Urinary bladder (tissue), 4 donors: ENCODE measurements around the gene SMIM33. TPM values are rescaled to one million over a fixed set of nuclear protein-coding genes. Genes with fewer than 3 reads are reported as not detected.
"Not testable (repeated sequence)": the region's sequence is repeated elsewhere in the genome, so short reads cannot be mapped to it uniquely, and the experiment has no call there.

Source experiments
- DNase-seq: peaks from one replicate; pipeline ENCODE4 v3.0.0-alpha.2; 2015; ENCODE audit errors: extremely low spot score
- H3K27ac ChIP-seq: one replicate; pipeline ENCODE4 v1.5.1; 2013; ENCODE audit warnings: low read depth, mild to moderate bottlenecking, moderate library complexity
- H3K36me3 ChIP-seq: one replicate; pipeline ENCODE4 v1.6.1; 2013; ENCODE audit warnings: mild to moderate bottlenecking, moderate library complexity; ENCODE audit not compliant: insufficient read depth
- H3K4me1 ChIP-seq: one replicate; pipeline ENCODE4 v1.6.1; 2013; ENCODE audit warnings: mild to moderate bottlenecking, moderate library complexity; ENCODE audit not compliant: insufficient read depth
- H3K4me3 ChIP-seq: one replicate; pipeline ENCODE4 v1.5.1; 2013; ENCODE audit warnings: low read depth, low read length
- WGBS: extraction: QIAGEN DNeasy Blood & Tissue Kit; methylation state at CpG from one replicate; pipeline ENCODE4 v1.1.7; 2013; 5-methylcytosine and 5-hydroxymethylcytosine counted together
- polyA plus RNA-seq: library from polyadenylated mRNA; stranded (reverse); fragments of 200-250 nt; gene quantifications from one replicate; pipeline ENCODE4 v1.2.3, GENCODE V29; 2013
- total RNA-seq: library from RNA; depleted of rRNA; stranded (reverse); fragments of >200 nt; gene quantifications from one replicate; pipeline ENCODE4 v1.2.3, GENCODE V29; 2014
- donor health status: healthy with polysubstance abuse.
- donor health status: healthy.

The SMIM33 gene
- total and polyA plus RNA-seq, 2 donors, result not detected

DNA sequence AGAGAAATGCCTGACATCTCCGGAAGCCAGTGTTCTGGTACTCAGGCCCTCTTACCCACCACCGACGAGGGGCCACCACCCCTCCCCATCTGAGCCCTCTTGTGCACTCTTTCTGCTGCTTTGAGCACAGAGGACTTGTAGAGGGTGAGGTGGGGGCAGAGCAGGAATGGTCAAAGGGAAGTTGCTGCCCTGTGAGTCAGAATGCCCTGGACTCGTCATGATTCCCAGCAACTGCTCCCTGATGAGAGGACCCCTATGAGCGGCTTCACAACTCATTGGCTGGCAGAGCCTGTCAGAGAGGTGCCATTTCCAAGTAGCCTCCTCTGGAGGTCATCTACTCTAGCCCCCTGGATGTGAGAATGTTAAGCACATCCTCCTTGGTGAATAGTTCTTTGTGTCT is 9.1 kb upstream of the SMIM33 start:
- Histone ChIP-seq H3K36me3 (no peaks in the 10 kb centered on the region), H3K4me3 (peak overlapping the region; percentile 7), H3K4me1 (no peaks in the 10 kb centered on the region), H3K27ac (no peak overlapping the region)
- DNase-seq, result no peak
- 79% methylated on average over 5 of the region's 5 CpGs for WGBS

DNA sequence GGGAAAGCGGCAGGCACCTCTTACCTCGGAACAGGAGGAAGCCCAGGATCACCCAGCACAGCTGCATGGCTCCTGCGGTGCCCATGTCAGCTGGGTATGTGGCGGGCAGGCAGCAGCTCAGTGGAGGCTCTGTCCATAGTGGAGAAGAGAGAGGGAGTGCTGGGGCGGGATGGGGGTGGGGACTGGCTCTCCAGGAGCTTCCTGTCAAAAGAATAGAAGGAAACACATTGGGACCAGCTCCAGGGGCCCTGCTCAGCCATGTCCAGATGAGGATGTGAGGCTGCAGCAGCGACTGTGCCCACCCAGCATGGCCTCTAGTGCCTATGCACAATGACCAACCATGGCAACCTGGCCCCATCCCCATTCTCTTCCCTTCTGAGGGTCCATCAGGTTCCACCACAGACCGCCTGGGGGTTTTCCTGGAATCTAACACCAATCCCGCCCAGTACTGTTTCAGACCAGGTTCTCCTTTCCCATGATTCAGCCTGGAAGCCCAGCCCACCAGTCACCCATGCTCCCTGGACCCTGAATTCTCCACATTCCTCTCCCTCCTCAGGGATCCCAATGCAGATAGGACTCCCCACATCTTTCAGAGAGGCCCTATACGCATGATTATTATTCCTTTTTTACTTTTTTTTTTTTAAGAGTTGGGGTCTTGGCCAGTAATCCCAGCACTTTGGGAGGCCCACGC is 8.1 kb upstream of the SMIM33 start, which contains the start of gene ECSCR:
ECSCR (minus strand) TSS at position 158 of the 691 bp plus-strand sequence; CDS start at position 85, 73 bp downstream.
- 82% methylated on average over 10 of the region's 10 CpGs for WGBS
- H3K27ac ChIP-seq, result no peak within 1 kb of the TSS
- no peak for DNase-seq
- H3K4me3 ChIP-seq, result peak within 1 kb of the TSS; percentile 7
- no peaks in the 10 kb centered on the region for H3K4me1 ChIP-seq
- no peaks in the 10 kb centered on the region for H3K36me3 ChIP-seq

GRCh38 chr5:139468421-139468931 is 2.3 kb upstream of the SMIM33 start:
- H3K27ac ChIP-seq, result no peak overlapping the region
- H3K4me1 ChIP-seq, result no peaks in the 10 kb centered on the region
- 86% methylated on average over 8 of the region's 8 CpGs for WGBS
- H3K36me3 ChIP-seq, result no peaks in the 10 kb centered on the region
- H3K4me3 ChIP-seq, result no peak overlapping the region
- DNase-seq, result no peak

DNA sequence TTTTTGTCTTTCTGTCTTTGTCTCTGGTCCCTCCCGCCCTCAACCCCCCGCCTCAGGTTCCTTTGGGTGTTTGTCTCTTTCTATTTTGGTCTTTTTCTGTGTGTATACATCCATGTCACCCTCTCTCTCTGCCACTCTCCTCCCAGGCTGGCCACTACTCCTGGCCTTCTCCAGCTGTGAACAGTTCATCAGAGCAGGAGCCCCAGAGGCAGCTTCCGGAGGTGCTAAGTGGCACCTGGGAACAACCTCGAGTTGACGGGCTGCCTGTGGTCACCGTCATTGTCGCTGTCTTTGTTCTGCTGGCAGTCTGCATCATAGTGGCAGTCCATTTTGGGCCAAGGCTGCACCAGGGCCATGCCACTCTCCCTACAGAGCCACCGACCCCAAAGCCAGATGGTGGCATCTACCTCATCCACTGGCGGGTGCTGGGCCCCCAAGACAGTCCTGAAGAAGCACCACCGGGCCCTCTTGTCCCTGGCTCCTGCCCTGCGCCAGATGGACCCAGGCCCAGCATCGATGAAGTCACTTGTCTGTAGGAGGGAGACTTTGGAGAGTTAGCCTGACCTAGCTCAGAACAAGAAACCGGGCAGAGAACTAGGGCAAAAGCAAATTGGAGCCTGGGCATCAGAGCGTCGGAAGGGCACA is 1.7 kb downstream of the SMIM33 start:
- H3K4me3 ChIP-seq, result no peak overlapping the region
- 80% methylated on average over 15 of the region's 15 CpGs for WGBS
- no peaks in the 10 kb centered on the region for H3K36me3 ChIP-seq
- DNase-seq, result no peak
- no peak overlapping the region for H3K27ac ChIP-seq
- no peaks in the 10 kb centered on the region for H3K4me1 ChIP-seq

DNA sequence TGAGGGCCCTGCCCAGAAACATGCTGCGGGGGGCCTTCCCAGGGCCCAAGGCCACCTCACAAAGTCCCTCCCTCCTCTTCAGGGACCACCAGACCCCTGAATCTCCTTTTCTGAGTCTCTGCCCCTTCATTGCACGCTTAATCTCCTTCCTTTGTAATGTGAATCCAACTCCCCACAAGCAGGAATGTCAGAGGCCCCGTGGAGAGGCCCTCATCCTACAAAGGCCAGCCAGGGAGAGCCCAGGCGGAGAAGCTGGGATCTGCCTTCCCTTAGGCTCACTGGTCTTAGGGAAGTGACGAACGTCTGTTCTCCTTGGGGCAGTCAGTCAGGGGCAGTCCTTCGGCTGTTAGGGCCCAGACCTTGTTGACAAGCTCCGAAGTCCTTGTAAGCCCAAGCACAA is 2.3 kb downstream of the SMIM33 start:
- Histone ChIP-seq H3K4me3 (no peak overlapping the region), H3K36me3 (no peaks in the 10 kb centered on the region), H3K27ac (no peak overlapping the region), H3K4me1 (no peaks in the 10 kb centered on the region)
- DNase-seq, result no peak
- 69% methylated on average over 8 of the region's 8 CpGs for whole genome bisulfite sequencing

- Histone ChIP-seq H3K4me3 (no peak overlapping the region), H3K4me1 (no peaks in the 10 kb centered on the region), H3K36me3 (no peaks in the 10 kb centered on the region), H3K27ac (no peak overlapping the region)
- 77% methylated on average over 2 of the region's 2 CpGs for WGBS
- no peak for DNase-seq
Observed at GRCh38 chr5:139473565-139473964, 2.8 kb downstream of the SMIM33 start.

DNA sequence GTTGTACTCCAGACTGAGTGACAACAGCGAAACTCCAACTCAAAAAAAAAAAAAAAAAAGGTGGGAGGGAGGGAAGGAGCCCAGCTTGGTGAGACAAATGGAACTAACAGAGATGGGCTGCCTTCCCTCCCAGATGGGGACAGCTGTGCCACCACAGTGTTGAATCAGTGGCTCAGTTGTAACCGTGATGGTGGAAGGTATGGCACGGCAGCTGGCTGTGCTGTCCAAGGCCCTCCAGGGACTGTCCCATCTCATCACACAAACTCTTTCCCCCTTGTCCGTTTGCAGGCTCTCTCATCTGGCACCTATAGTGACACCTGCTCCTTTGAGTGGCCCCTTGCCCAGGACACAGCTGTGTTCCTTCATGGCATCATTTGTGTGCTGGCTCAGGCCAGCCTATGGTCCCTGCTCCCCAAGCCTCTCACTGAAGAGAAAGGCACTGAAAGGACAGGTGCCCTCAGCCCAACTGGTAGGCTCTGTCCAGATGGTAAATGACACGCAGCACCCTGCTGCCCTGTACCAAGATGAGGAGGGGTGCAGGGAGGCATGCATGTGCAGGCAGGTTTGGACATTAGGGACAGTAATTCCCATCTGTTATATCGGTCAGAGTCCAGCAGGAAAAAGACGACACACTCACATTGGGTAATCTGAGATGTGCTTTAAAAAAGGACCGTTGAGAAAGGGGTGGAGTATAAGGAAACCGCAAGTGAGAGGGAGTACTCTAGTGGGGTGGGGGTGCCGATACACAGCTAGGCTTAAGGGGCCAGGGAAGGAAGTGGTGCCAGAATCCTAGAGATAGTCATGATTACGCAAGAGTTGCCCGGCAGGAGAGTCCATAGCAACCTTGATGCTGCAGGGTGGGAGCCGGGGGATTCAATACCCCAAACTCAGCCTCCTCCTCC is 4.3 kb downstream of the SMIM33 start:
- Histone ChIP-seq H3K27ac (no peak overlapping the region), H3K4me3 (no peak overlapping the region), H3K36me3 (no peaks in the 10 kb centered on the region), H3K4me1 (no peaks in the 10 kb centered on the region)
- DNase-seq, result no peak
- WGBS, result 50% methylated on average over 13 of the region's 13 CpGs

- DNase-seq, result no peak
- Histone ChIP-seq H3K4me3 (no peak overlapping the region), H3K27ac (no peak overlapping the region), H3K4me1 (no peaks in the 10 kb centered on the region), H3K36me3 (no peaks in the 10 kb centered on the region)
- WGBS, result 88% methylated on average over 13 of the region's 13 CpGs
Observed at GRCh38 chr5:139475865-139476617, 5.2 kb downstream of the SMIM33 start.

DNA sequence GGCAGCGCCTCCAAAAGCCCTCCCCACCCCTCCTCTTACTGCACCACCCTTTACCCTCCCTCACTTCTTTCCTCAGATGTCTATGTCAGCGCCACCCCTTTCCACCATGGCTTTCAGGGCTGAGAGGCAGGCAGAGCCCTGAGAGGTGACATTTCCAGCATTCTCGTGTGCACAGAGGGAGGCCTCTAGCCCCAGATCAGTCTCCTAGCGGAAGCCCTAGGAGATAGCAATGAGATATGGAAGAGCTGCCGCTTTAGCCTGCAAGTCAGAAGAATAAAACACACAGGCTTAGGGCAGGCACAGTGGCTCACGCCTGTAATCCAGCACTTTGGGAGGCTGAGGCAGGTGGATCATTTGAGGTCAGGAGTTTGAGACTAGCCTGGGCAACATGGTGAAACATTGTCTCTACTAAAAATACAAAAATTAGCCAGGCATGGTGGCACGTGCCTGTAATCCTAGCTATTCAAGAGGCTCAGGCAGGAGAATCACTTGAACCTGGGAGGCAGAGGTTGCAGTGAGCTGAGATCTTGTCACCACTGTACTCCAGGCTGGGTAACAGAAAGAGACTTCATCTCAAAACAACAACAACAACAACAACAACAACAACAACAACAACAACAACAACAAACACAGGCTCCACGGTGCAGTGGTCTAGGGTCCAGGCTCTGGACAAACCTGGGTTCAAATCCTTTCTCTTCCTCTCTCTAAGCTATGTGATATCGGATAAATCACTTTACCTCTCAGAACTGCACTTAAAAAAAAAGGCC is 8.0 kb downstream of the SMIM33 start:
- H3K27ac ChIP-seq, DNase-seq, H3K4me1 ChIP-seq, H3K4me3 ChIP-seq, H3K36me3 ChIP-seq: not testable (repeated sequence)
- WGBS, result 84% methylated on average over 9 of the region's 9 CpGs

DNA sequence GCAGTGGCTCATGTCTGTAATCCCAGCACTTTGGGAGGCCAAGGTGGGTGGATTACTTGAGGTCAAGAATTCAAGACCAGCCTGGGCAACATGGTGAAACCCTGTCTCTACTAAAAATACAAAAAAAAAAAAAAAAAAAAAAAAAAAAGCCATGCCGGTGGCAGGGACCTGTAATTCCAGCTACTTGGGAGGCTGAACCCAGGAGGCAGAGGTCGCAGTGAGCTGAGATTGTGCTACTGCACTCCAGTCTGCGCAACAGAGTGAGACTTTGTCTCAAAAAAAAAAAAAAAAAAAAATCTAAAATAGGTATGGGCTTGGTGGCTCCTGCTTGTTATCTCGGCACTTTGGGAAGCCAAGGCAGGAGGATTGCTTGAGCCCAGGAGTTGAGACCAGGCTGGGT is 8.9 kb downstream of the SMIM33 start:
- not testable (repeated sequence) for H3K36me3 ChIP-seq, DNase-seq, H3K4me3 ChIP-seq, H3K27ac ChIP-seq, H3K4me1 ChIP-seq
- WGBS, result 88% methylated on average over 4 of the region's 4 CpGs

DNA sequence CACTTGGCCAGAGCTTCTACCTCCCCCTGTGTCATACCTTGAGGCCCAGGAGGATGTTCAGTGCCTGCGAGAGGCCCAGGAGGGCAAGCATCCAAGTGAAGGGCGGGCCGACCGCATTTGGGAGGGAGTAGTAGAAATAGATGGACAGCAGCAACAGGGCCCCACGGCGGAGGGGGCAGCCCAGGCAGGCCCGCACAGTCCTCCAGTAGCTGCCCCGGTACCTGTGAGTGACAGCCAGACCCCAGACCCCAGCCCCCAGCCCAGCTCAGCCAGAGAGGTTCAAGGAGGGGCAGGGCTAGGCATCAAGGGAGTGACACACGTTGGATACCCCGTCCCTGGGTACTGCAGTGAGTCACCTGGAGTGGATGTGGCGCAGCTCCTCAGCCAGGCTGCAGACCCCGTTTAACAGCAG is 10.3 kb downstream of the SMIM33 start:
- DNase-seq, result peak; percentile 52
- Histone ChIP-seq H3K4me3 (peak overlapping the region; percentile 41), H3K4me1 (no peaks in the 10 kb centered on the region), H3K36me3 (no peaks in the 10 kb centered on the region), H3K27ac (peak overlapping the region; percentile 95)
- 43% methylated on average over 12 of the region's 12 CpGs for WGBS

DNA sequence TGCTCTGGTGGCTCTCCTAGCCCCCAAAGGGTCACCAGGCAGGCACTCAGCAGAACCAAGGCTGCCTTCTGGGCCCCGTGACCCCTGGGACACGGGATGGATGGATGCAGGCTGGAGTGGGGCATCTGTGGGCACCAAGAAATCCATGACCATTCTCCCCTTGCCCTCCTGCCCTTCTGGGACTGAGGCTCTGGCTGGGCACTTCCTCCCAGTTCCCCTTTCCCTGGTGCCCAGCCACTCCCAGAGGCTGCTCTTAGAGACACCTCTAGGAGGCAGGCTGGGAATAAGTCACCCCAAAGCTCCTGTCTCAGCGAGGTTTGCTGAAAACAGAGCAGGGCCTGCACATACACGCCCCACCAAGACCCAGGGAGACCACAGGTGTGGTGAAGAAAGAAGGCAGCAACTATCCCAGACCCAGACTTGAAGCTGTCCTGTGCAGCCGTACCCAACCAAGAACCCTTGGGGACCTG is 10.8 kb downstream of the SMIM33 start:
- WGBS, result 51% methylated on average over 5 of the region's 5 CpGs
- no peaks in the 10 kb centered on the region for H3K36me3 ChIP-seq
- H3K4me3 ChIP-seq, result peak overlapping the region; percentile 41
- H3K27ac ChIP-seq, result peak overlapping the region; percentile 95
- no peak for DNase-seq
- no peaks in the 10 kb centered on the region for H3K4me1 ChIP-seq
